DOHH2 (cell line): ENCODE measurements around the gene IL36RN.

Source experiments
- CTCF ChIP-seq: fragments of 200-600 bp; sonication (generic); IDR thresholded peaks from one replicate; pipeline ENCODE4 v1.5.1; 2014; ENCODE audit warnings: antibody characterized with exemption, mild to moderate bottlenecking, low read depth, low read length; ENCODE audit not compliant: poor library complexity, severe bottlenecking
- EZH2phosphoT487 ChIP-seq: fragments of 200-600 bp; sonication (generic); IDR thresholded peaks from 2 replicates; pipeline ENCODE4 v1.6.1; 2017; ENCODE audit warnings: borderline replicate concordance, mild to moderate bottlenecking, antibody characterized with exemption, low read length, moderate library complexity, mixed read lengths

GRCh38 chr2:113064898-113065297 lies 5.9 kb downstream of the IL36RN start:
- no peak for TF ChIP-seq CTCF
- no peak for TF ChIP-seq EZH2phosphoT487
